NT2/D1 (cell line): ENCODE data around the gene CDC42.

Experiments used
- SUZ12 ChIP-seq: IDR thresholded peaks from 2 replicates; pipeline ENCODE4 v1.6.1; 2011; ENCODE audit not compliant: insufficient read length, insufficient read depth; ENCODE audit errors: extremely low read depth
- YY1 ChIP-seq: IDR thresholded peaks from 2 replicates; pipeline ENCODE4 v1.6.1; 2011; ENCODE audit not compliant: insufficient read length, insufficient read depth
- ZNF274 ChIP-seq: IDR thresholded peaks from 2 replicates; pipeline ENCODE4 v1.6.1; 2011; ENCODE audit warnings: mild to moderate bottlenecking, low read depth, low read length

DNA sequence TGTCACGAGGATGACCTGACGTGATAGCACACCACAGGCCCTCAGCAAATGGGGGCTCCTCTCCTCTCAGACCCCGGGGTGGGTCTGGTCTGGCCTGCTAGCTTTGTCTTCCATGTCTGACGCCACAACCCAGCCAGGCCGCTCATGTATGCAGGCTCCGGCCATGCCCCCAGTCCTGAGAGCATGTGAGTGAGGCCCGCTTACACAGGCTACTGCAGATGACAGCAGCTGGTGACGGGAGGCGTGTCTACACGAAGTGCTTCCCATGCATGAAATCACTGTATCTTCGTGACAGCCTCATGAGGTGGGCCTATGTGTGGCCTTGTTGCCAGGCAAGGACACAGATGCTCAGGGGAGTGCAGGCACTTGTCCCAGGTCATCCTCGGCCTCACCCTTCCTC lies 74.0 kb downstream of the CDC42 start:
- TF ChIP-seq ZNF274 (no peak), YY1 (no peak), SUZ12 (no peak)
